Astrocyte (in vitro differentiated cells and primary cell): Measurements from ENCODE around the gene KRT79. TPM values are rescaled to one million over a fixed set of nuclear protein-coding genes. Genes with fewer than 3 reads are reported as not detected.

Experiments
- DNase-seq: peaks from one replicate; pipeline ENCODE4 v3.0.0-alpha.2; 2010; ENCODE audit warnings: low read depth
- FAIRE-seq: peaks from 2 replicates; lab custom pipeline; 2011; peaks lifted over from hg19 to GRCh38; lab: Jason Lieb, UNC
- H2AFZ ChIP-seq: 2 replicates; pipeline ENCODE4 v1.6.0; 2012; ENCODE audit warnings: low read depth, low read length, inconsistent platforms
- H3K27ac ChIP-seq: 2 replicates; pipeline ENCODE4 v1.5.1; 2011; ENCODE audit warnings: low read depth, low read length, inconsistent platforms
- H3K27me3 ChIP-seq: 2 replicates; pipeline ENCODE4 v1.6.0; 2011; ENCODE audit warnings: low read length, inconsistent platforms; ENCODE audit not compliant: insufficient read depth
- H3K36me3 ChIP-seq: 2 replicates; pipeline ENCODE4 v1.5.1; 2011; ENCODE audit warnings: low read length, inconsistent platforms; ENCODE audit not compliant: insufficient read depth
- H3K4me1 ChIP-seq: 2 replicates; pipeline ENCODE4 v1.5.1; 2011; ENCODE audit warnings: low read length, inconsistent platforms; ENCODE audit not compliant: insufficient read depth
- H3K4me2 ChIP-seq: 2 replicates; pipeline ENCODE4 v1.6.0; 2012; ENCODE audit warnings: low read length, inconsistent platforms
- H3K4me3 ChIP-seq: 2 replicates; pipeline ENCODE4 v1.5.1; 2011; ENCODE audit warnings: low read depth, mild to moderate bottlenecking, low read length, inconsistent platforms; ENCODE audit not compliant: insufficient read depth
- H3K79me2 ChIP-seq: 2 replicates; pipeline ENCODE4 v1.6.0; 2012; ENCODE audit warnings: mild to moderate bottlenecking, low read length, inconsistent platforms; ENCODE audit not compliant: insufficient read depth
- H3K9ac ChIP-seq: 2 replicates; pipeline ENCODE4 v1.6.0; 2012; ENCODE audit warnings: mild to moderate bottlenecking, low read length, inconsistent platforms
- H3K9me3 ChIP-seq: 2 replicates; pipeline ENCODE4 v1.5.1; 2012; ENCODE audit warnings: low read depth, mild to moderate bottlenecking, low read length, inconsistent platforms; ENCODE audit not compliant: insufficient read depth
- H4K20me1 ChIP-seq: 2 replicates; pipeline ENCODE4 v1.6.0; 2012; ENCODE audit warnings: low read length, inconsistent platforms; ENCODE audit not compliant: insufficient read depth
- H3K27ac Mint-ChIP-seq: one replicate; pipeline ENCODE4 v1.8.0; 2021; ENCODE audit warnings: mild to moderate bottlenecking, mixed read lengths; ENCODE audit not compliant: unreplicated experiment
- H3K27me3 Mint-ChIP-seq: one replicate; pipeline ENCODE4 v1.8.0; 2021; ENCODE audit warnings: low read depth, mixed read lengths; ENCODE audit not compliant: unreplicated experiment
- H3K36me3 Mint-ChIP-seq: one replicate; pipeline ENCODE4 v1.8.0; 2021; ENCODE audit warnings: low read depth, mixed read lengths; ENCODE audit not compliant: unreplicated experiment
- H3K4me1 Mint-ChIP-seq: one replicate; pipeline ENCODE4 v1.8.0; 2021; ENCODE audit warnings: low read depth, mixed read lengths; ENCODE audit not compliant: unreplicated experiment
- H3K4me3 Mint-ChIP-seq: one replicate; pipeline ENCODE4 v1.8.0; 2021; ENCODE audit warnings: mild to moderate bottlenecking, moderate library complexity, mixed read lengths; ENCODE audit not compliant: unreplicated experiment
- H3K9me3 Mint-ChIP-seq: one replicate; pipeline ENCODE4 v1.8.0; 2021; ENCODE audit warnings: mild to moderate bottlenecking, mixed read lengths; ENCODE audit not compliant: unreplicated experiment
- EZH2 ChIP-seq: IDR thresholded peaks from 2 replicates; pipeline ENCODE4 v1.6.1; 2012; ENCODE audit warnings: mild to moderate bottlenecking, low read length, inconsistent platforms; ENCODE audit not compliant: insufficient read depth
- total RNA-seq: library from RNA; stranded (reverse); gene quantifications from 2 replicates; pipeline ENCODE4 v1.2.1, GENCODE V29; 2021
- TF ChIP-seq, protein P1 (sequence below): IDR thresholded peaks from 2 replicates; pipeline ENCODE4 v1.5.1; 2011; ENCODE audit warnings: low read depth, mild to moderate bottlenecking, inconsistent platforms, low read length, moderate library complexity; ENCODE audit not compliant: insufficient read depth

KRT79 gene
- total RNA-seq, 1 donor from 2014 or later = 0.50 TPM

DNA sequence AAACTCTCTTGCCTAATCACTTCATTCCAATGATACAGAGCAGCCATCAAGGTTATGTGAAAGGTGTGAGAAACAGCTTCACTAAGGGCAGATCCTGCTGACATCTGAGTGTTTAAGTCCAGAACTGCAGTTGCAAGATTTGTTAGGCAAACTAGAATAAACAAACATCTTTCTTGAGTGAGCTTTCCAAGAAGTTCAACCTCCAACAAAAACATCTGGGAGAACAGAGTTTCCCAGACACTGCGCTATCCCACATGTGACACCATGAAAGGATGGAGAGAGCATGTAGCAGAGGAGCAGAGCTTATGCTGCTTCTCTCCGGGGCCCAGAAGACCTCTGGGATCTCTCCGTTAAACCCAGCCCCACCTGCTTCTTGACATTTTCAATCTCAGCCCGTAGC, 62.6 kb downstream of the KRT79 start:
- Histone ChIP-seq H3K27me3 (peaks cover 25% of the 10 kb centered on the region), H3K9ac (no peak overlapping the region), H2AFZ (no peak overlapping the region), H3K4me3 (no peak overlapping the region), H4K20me1 (no peaks in the 10 kb centered on the region), H3K4me1 (no peaks in the 10 kb centered on the region), H3K4me2 (no peak overlapping the region), H3K9me3 (no peaks in the 10 kb centered on the region), H3K36me3 (no peaks in the 10 kb centered on the region), H3K79me2 (no peaks in the 10 kb centered on the region), H3K27ac (no peak overlapping the region)
- H3K4me3 Mint-ChIP-seq = no peak overlapping the region
- DNase-seq (no peak), FAIRE-seq (no peak)
- H3K36me3 Mint-ChIP-seq = no peaks in the 10 kb centered on the region
- H3K4me1 Mint-ChIP-seq = no peaks in the 10 kb centered on the region
- H3K9me3 Mint-ChIP-seq = peaks cover 13% of the 10 kb centered on the region
- H3K27ac Mint-ChIP-seq = no peak overlapping the region
- peaks cover 52% of the 10 kb centered on the region for H3K27me3 Mint-ChIP-seq
- TF ChIP-seq, protein P1, sequence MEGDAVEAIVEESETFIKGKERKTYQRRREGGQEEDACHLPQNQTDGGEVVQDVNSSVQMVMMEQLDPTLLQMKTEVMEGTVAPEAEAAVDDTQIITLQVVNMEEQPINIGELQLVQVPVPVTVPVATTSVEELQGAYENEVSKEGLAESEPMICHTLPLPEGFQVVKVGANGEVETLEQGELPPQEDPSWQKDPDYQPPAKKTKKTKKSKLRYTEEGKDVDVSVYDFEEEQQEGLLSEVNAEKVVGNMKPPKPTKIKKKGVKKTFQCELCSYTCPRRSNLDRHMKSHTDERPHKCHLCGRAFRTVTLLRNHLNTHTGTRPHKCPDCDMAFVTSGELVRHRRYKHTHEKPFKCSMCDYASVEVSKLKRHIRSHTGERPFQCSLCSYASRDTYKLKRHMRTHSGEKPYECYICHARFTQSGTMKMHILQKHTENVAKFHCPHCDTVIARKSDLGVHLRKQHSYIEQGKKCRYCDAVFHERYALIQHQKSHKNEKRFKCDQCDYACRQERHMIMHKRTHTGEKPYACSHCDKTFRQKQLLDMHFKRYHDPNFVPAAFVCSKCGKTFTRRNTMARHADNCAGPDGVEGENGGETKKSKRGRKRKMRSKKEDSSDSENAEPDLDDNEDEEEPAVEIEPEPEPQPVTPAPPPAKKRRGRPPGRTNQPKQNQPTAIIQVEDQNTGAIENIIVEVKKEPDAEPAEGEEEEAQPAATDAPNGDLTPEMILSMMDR = no peak
- TF ChIP-seq EZH2 = no peak

Other genes starting within 250 kb of the KRT79 start
- not detected in 2 replicates for gene KRT72, start 232.8 kb downstream of the KRT79 start, total RNA-seq
- gene KRT73, start 215.8 kb downstream of the KRT79 start, total RNA-seq = not detected in 2 replicates
- gene KRT2, start 182.1 kb downstream of the KRT79 start, total RNA-seq = not detected in 2 replicates
- not detected in 2 replicates for gene KRT1, start 153.9 kb downstream of the KRT79 start, total RNA-seq
- gene KRT77, start 130.8 kb downstream of the KRT79 start, total RNA-seq = not detected in 2 replicates
- not detected in 2 replicates for gene KRT76, start 57.0 kb downstream of the KRT79 start, total RNA-seq
- gene KRT3, start 38.2 kb downstream of the KRT79 start, total RNA-seq = 0.09 and 0.43 TPM in 2 replicates
- gene KRT4, start 20.2 kb downstream of the KRT79 start, total RNA-seq = not detected in 2 replicates
- not detected in 2 replicates for gene KRT78, start 14.7 kb upstream of the KRT79 start, total RNA-seq
- gene KRT8, start 70.8 kb upstream of the KRT79 start, total RNA-seq = 2,321 and 2,570 TPM in 2 replicates
- gene KRT18, start 114.8 kb upstream of the KRT79 start, total RNA-seq = 1,741 and 1,989 TPM in 2 replicates
- gene EIF4B, start 172.1 kb upstream of the KRT79 start, total RNA-seq = 231 and 242 TPM in 2 replicates
- gene TNS2, start 215.8 kb upstream of the KRT79 start, total RNA-seq = 15.4 and 21.1 TPM in 2 replicates
- 21.8 and 22.8 TPM in 2 replicates for gene SPRYD3, start 245.1 kb upstream of the KRT79 start, total RNA-seq